CD14-positive monocyte (primary cell): ENCODE data around the gene SNX5. TPM values are rescaled to one million over a fixed set of nuclear protein-coding genes. Genes with fewer than 3 reads are reported as not detected.

Experiments
- DNase-seq, 3 donors: peaks; one replicate each; pipeline ENCODE4 v3.0.0-alpha.2; 2011 to 2022
- H2AFZ ChIP-seq: 2 replicates; pipeline ENCODE4 v1.6.0; 2012; ENCODE audit warnings: mild to moderate bottlenecking, low read depth, low read length, inconsistent platforms; ENCODE audit not compliant: insufficient read depth, poor library complexity, severe bottlenecking
- H3K27ac ChIP-seq, 2 donors: 1 replicate in 1 of 2; 2 replicates in 1 of 2; pipeline ENCODE4 v1.5.1; 2012 to 2013; ENCODE audit warnings: low read length in 2 of 2, control low read depth in 1 of 2, inconsistent platforms in 1 of 2, low read depth in 1 of 2, mild to moderate bottlenecking in 1 of 2
- H3K27me3 ChIP-seq, 2 donors: one replicate each; pipeline versions ENCODE4 v1.6.0 to v1.6.1; 2011 to 2013; ENCODE audit warnings: low read length in 2 of 2; ENCODE audit not compliant: control insufficient read depth in 2 of 2, insufficient read depth in 2 of 2
- H3K36me3 ChIP-seq, 2 donors: replicated peaks in 1 of 2; 1 replicate in 1 of 2; 2 replicates in 1 of 2; pipeline versions ENCODE4 v1.5.1 to v1.6.1; 2012 to 2013; ENCODE audit warnings: low read length in 2 of 2, control low read depth in 1 of 2, inconsistent platforms in 1 of 2, mild to moderate bottlenecking in 1 of 2; ENCODE audit not compliant: insufficient read depth in 2 of 2, control insufficient read depth in 1 of 2
- H3K4me1 ChIP-seq, 2 donors: 1 replicate in 1 of 2; 2 replicates in 1 of 2; pipeline versions ENCODE4 v1.5.1 to v1.6.1; 2012 to 2013; ENCODE audit warnings: low read length in 2 of 2, control low read depth in 1 of 2, inconsistent platforms in 1 of 2, mild to moderate bottlenecking in 1 of 2, moderate library complexity in 1 of 2; ENCODE audit not compliant: insufficient read depth in 2 of 2, control insufficient read depth in 1 of 2
- H3K4me2 ChIP-seq: replicated peaks from 2 replicates; pipeline ENCODE3; 2012; ENCODE audit warnings: low read length, moderate library complexity, mild to moderate bottlenecking; ENCODE audit not compliant: poor library complexity, severe bottlenecking; ENCODE audit errors: extremely low read depth
- H3K4me3 ChIP-seq, 3 experiments: fragments of 200-600 bp in 1 of 3; sonication (generic) in 1 of 3; replicated peaks in 1 of 3; 1 replicate in 2 of 3; 2 replicates in 1 of 3; pipeline ENCODE4 v1.5.1; 2011 to 2013; ENCODE audit warnings: low read length in 3 of 3, mild to moderate bottlenecking in 3 of 3, control low read depth in 2 of 3, low read depth in 2 of 3, inconsistent platforms in 1 of 3, moderate library complexity in 1 of 3
- H3K79me2 ChIP-seq: 2 replicates; pipeline ENCODE4 v1.6.0; 2012; ENCODE audit warnings: mild to moderate bottlenecking, control low read depth, inconsistent platforms, low read length, moderate library complexity; ENCODE audit not compliant: insufficient read depth
- H3K9ac ChIP-seq: 2 replicates; pipeline ENCODE4 v1.6.0; 2017; ENCODE audit warnings: low read length, mild to moderate bottlenecking; ENCODE audit not compliant: insufficient read depth, poor library complexity, severe bottlenecking
- H3K9me3 ChIP-seq, 2 donors: replicated peaks in 1 of 2; 1 replicate in 1 of 2; 2 replicates in 1 of 2; pipeline versions ENCODE4 v1.5.1 to v1.6.1; 2012 to 2013; ENCODE audit warnings: low read length in 2 of 2, control low read depth in 1 of 2; ENCODE audit not compliant: control insufficient read depth in 1 of 2, insufficient read depth in 1 of 2
- H4K20me1 ChIP-seq: 2 replicates; pipeline ENCODE4 v1.6.0; 2012; ENCODE audit warnings: mild to moderate bottlenecking, low read length, control low read depth, moderate library complexity; ENCODE audit not compliant: insufficient read depth
- H3K27ac Mint-ChIP-seq, 7 donors: one replicate each; pipeline ENCODE4 v1.8.0; 2020; ENCODE audit warnings: mild to moderate bottlenecking in 7 of 7, mixed read lengths in 7 of 7, moderate library complexity in 6 of 7, inconsistent platforms in 2 of 7
- H3K27me3 Mint-ChIP-seq, 3 donors: one replicate each; pipeline ENCODE4 v1.8.0; 2021 to 2022; ENCODE audit warnings: low read depth in 3 of 3, mild to moderate bottlenecking in 3 of 3, mixed read lengths in 3 of 3, moderate library complexity in 3 of 3, inconsistent platforms in 1 of 3
- H3K36me3 Mint-ChIP-seq, 2 donors: one replicate each; pipeline ENCODE4 v1.8.0; 2020; ENCODE audit warnings: mixed read lengths in 2 of 2, inconsistent platforms in 1 of 2, mild to moderate bottlenecking in 1 of 2
- H3K4me1 Mint-ChIP-seq: one replicate; pipeline ENCODE4 v1.8.0; 2020; ENCODE audit warnings: mild to moderate bottlenecking, mixed read lengths
- H3K4me3 Mint-ChIP-seq, 2 donors: one replicate each; pipeline ENCODE4 v1.8.0; 2020; ENCODE audit warnings: mild to moderate bottlenecking in 2 of 2, mixed read lengths in 2 of 2, moderate library complexity in 1 of 2
- H3K9me3 Mint-ChIP-seq, 7 donors: one replicate each; pipeline ENCODE4 v1.8.0; 2020 to 2022; ENCODE audit warnings: mixed read lengths in 7 of 7, mild to moderate bottlenecking in 6 of 7, moderate library complexity in 6 of 7, inconsistent platforms in 2 of 7
- WGBS: methylation state at CpG from one replicate; pipeline ENCODE4 v1.1.5; 2013; ENCODE audit warnings: missing lambda C conversion rate; ENCODE audit not compliant: insufficient coverage; 5-methylcytosine and 5-hydroxymethylcytosine counted together
- intact Hi-C, 2 donors: fragments of 100-400 bp; cut with micrococcal nuclease; formaldehyde crosslinking; loops; one replicate each; pipeline versions ENCODE4 v1.15.0 to v1.15.1; 2023
- polyA minus RNA-seq: library from RNA; depleted of rRNA, polyadenylated mRNA; stranded (reverse); fragments of >200 nt; gene quantifications from 2 replicates; pipeline ENCODE4 v1.2.3, GENCODE V29; 2012
- polyA plus RNA-seq, 3 donors: library from polyadenylated mRNA; depleted of rRNA in 1 of 3; unstranded in 2 of 3; stranded (reverse) in 1 of 3; fragments of 300-500 nt in 2 of 3; fragments of >200 nt in 1 of 3; fragmentation: Illumina TruSeq in 2 of 3; gene quantifications; 1 replicate in 2 of 3; 2 replicates in 1 of 3; pipeline ENCODE4 v1.2.3, GENCODE V29; 2012 to 2021
- total RNA-seq, 12 experiments: library from RNA in 1 of 12; stranded (reverse) in 1 of 12; fragments of 120-200 nt in 1 of 12; gene quantifications; one replicate each; pipeline ENCODE4 v1.2.4 and lab custom pipeline; 2013 to 2026; ENCODE audit warnings: mixed read lengths in 6 of 12, inconsistent platforms in 1 of 12
- TF ChIP-seq, protein P1 (sequence below): fragments of 200-600 bp; IDR thresholded peaks from one replicate; pipeline ENCODE4 v1.8.0; 2022; ENCODE audit warnings: antibody characterized with exemption, mild to moderate bottlenecking

SNX5 gene
- total RNA-seq (2013), result 114 TPM
- 10 to 100 TPM; 55.6 to 83.8 (median 66.1) TPM for polyA plus RNA-seq
- polyA minus RNA-seq, result 42.9 and 56.4 TPM in 2 replicates
- 30.9 to 120 (median 89.8) reads per million in 11 experiments for total RNA-seq (lab: John Stamatoyannopoulos, UW)

- Mint-ChIP-seq H3K27ac (peak within 1 kb of the TSS; percentile 97 to 100 (median 99)), H3K27me3 (no peaks in the 10 kb centered on the region), H3K4me3 (peak within 1 kb of the TSS; percentile 88 to 99), H3K9me3 (peaks cover 0 to 1% (median 0%) of the 10 kb centered on the region in 7 donors), H3K36me3 (peaks cover 4 to 6% of the 10 kb centered on the region in 2 donors), H3K4me1 (peaks cover 75% of the 10 kb centered on the region)
- Histone ChIP-seq H3K27me3 (no peaks in the 10 kb centered on the region), H3K9ac (peak within 1 kb of the TSS; percentile 90), H4K20me1 (peaks cover 7% of the 10 kb centered on the region), H3K79me2 (peaks cover 84% of the 10 kb centered on the region), H3K4me3 (peak within 1 kb of the TSS; percentile 83 to 93 (median 92)), H3K4me1 (peaks cover 74 to 94% of the 10 kb centered on the region in 2 donors), H3K9me3 (no peaks in the 10 kb centered on the region), H3K36me3 (no peaks in the 10 kb centered on the region), H3K27ac (peak within 1 kb of the TSS; percentile 93 to 97), H3K4me2 (peak within 1 kb of the TSS; percentile 96), H2AFZ (peak within 1 kb of the TSS; percentile 93)
- WGBS, result under 1% methylated on average over 95 of the region's 96 CpGs
- intact Hi-C loops, result loop anchor here (5.0 to 10.0 kb wide), 2 partner anchors 286 to 316 kb away; partner anchors contain the start of genes RRBP1 (in 2 of the 2) and ZNF133 (in 1 of the 2)
- TF ChIP-seq, protein P1, sequence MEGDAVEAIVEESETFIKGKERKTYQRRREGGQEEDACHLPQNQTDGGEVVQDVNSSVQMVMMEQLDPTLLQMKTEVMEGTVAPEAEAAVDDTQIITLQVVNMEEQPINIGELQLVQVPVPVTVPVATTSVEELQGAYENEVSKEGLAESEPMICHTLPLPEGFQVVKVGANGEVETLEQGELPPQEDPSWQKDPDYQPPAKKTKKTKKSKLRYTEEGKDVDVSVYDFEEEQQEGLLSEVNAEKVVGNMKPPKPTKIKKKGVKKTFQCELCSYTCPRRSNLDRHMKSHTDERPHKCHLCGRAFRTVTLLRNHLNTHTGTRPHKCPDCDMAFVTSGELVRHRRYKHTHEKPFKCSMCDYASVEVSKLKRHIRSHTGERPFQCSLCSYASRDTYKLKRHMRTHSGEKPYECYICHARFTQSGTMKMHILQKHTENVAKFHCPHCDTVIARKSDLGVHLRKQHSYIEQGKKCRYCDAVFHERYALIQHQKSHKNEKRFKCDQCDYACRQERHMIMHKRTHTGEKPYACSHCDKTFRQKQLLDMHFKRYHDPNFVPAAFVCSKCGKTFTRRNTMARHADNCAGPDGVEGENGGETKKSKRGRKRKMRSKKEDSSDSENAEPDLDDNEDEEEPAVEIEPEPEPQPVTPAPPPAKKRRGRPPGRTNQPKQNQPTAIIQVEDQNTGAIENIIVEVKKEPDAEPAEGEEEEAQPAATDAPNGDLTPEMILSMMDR, result no peak
- DNase-seq, result peak; percentile 98 to 99 (median 99)
Observed at GRCh38 chr20:17968366-17969277, at the start of gene SNX5, which contains the start of gene MGME1. TSS of gene SNX5 (minus strand) at chr20:17968794. CDS start at chr20:17968425, 369 bp downstream. TSS of gene MGME1 (plus strand) at chr20:17969018. CDS start at chr20:17969860, 842 bp downstream.

DNA sequence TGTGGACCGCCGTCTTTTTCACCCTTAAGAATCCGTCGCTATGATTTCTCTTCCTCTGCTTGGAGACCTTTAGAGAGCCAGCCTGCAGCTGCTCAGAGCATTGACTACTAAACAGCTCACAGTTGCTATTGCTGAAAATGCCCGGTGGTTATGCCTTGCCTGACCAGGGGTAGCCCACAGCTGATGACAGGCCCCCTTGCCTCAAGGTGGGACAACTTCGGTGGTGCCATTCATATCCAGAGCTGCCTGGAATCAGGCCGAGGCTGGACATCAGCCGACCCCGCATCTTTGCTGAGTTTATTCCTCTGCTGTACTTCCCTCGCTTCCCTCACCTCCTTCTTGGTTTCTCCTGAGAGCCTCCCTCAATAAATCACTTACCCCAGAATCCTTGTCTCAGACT is 49.5 kb upstream of the SNX5 start:
- Mint-ChIP-seq H3K4me1 (peaks cover 1% of the 10 kb centered on the region), H3K9me3 (peaks cover 0 to 2% (median 0%) of the 10 kb centered on the region in 7 donors), H3K27ac (no peak overlapping the region), H3K4me3 (no peak overlapping the region), H3K27me3 (peaks cover 0 to 3% (median 2%) of the 10 kb centered on the region in 3 donors), H3K36me3 (no peaks in the 10 kb centered on the region)
- intact Hi-C loops, result no loop called here
- Histone ChIP-seq H3K27ac (no peak overlapping the region), H3K4me3 (no peak overlapping the region), H3K4me1 (no peaks in the 10 kb centered on the region), H3K27me3 (no peaks in the 10 kb centered on the region), H4K20me1 (no peaks in the 10 kb centered on the region), H3K9ac (no peak overlapping the region), H2AFZ (no peak overlapping the region), H3K79me2 (no peaks in the 10 kb centered on the region), H3K9me3 (no peaks in the 10 kb centered on the region), H3K36me3 (no peaks in the 10 kb centered on the region), H3K4me2 (no peak overlapping the region)
- WGBS, result 96% methylated on average over 10 of the region's 10 CpGs
- DNase-seq, result no peak
- TF ChIP-seq, protein P1, result no peak
